GM19438 (cell line): Measurements from ENCODE around the gene KRTAP5-10.
"Not testable (repeated sequence)": the region's sequence is repeated elsewhere in the genome, so short reads cannot be mapped to it uniquely, and the experiment has no call there.

ENCODE experiments used
- ATAC-seq: cut with Tn5 transposase; IDR thresholded peaks from one replicate; pipeline ENCODE4 v1.9.1; 2021; ENCODE audit warnings: low read depth; ENCODE audit not compliant: unreplicated experiment

KRTAP5-10 gene

GRCh38 chr11:71565263-71565662 is at the start of gene KRTAP5-10:
TSS of gene KRTAP5-10 (plus strand) at chr11:71565563. CDS start at chr11:71565588, 25 bp downstream.
- ATAC-seq = no peak

GRCh38 chr11:71518506-71519471 is 46.6 kb upstream of the KRTAP5-10 start:
- no peak for ATAC-seq

GRCh38 chr11:71519546-71519945 is 45.8 kb upstream of the KRTAP5-10 start:
- ATAC-seq = no peak

- no peak for ATAC-seq
These were observed 40.0 kb upstream of the KRTAP5-10 start for GRCh38 chr11:71525188-71525937.

GRCh38 chr11:71525938-71526495 is 39.3 kb upstream of the KRTAP5-10 start:
- ATAC-seq = no peak

- ATAC-seq = not testable (repeated sequence)
These were observed 38.4 kb upstream of the KRTAP5-10 start, which contains the start of gene KRTAP5-7 for GRCh38 chr11:71526796-71527575. TSS of gene KRTAP5-7 (plus strand) at chr11:71527267. CDS start at chr11:71527301, 34 bp downstream.

- no peak for ATAC-seq
These were observed 37.7 kb upstream of the KRTAP5-10 start for GRCh38 chr11:71527576-71528210.

GRCh38 chr11:71530602-71531001 is 34.8 kb upstream of the KRTAP5-10 start:
- no peak for ATAC-seq

GRCh38 chr11:71532036-71532610 is 33.2 kb upstream of the KRTAP5-10 start:
- no peak for ATAC-seq

GRCh38 chr11:71534711-71535608 is 30.4 kb upstream of the KRTAP5-10 start:
- ATAC-seq = not testable (repeated sequence)

GRCh38 chr11:71535825-71536224 is 29.5 kb upstream of the KRTAP5-10 start:
- ATAC-seq = no peak

GRCh38 chr11:71537537-71537936 is 27.8 kb upstream of the KRTAP5-10 start:
- ATAC-seq = no peak

GRCh38 chr11:71537977-71538665 is 27.2 kb upstream of the KRTAP5-10 start, which contains the start of gene KRTAP5-8:
TSS of gene KRTAP5-8 (plus strand) at chr11:71538025. CDS start at chr11:71538056, 31 bp downstream.
- ATAC-seq = not testable (repeated sequence)

- ATAC-seq = no peak
These were observed 26.7 kb upstream of the KRTAP5-10 start for GRCh38 chr11:71538666-71538990.

GRCh38 chr11:71539017-71539416 is 26.3 kb upstream of the KRTAP5-10 start:
- no peak for ATAC-seq

GRCh38 chr11:71539971-71540370 is 25.4 kb upstream of the KRTAP5-10 start:
- not testable (repeated sequence) for ATAC-seq

GRCh38 chr11:71540521-71541304 is 24.6 kb upstream of the KRTAP5-10 start:
- ATAC-seq = not testable (repeated sequence)
